Pancreas (tissue), 10 donors: ENCODE results near the gene ZNF804B. TPM values are rescaled to one million over a fixed set of nuclear protein-coding genes. Genes with fewer than 3 reads are reported as not detected.
"Not testable (repeated sequence)": the region's sequence is repeated elsewhere in the genome, so short reads cannot be mapped to it uniquely, and the experiment has no call there.

Experiments used
- ATAC-seq, 4 donors: fragments of 200-7000 bp; cut with Tn5 transposase; one replicate each; pipeline versions ENCODE4 v1.8.0 to v1.9.1; 2020; ENCODE audit warnings: mild to moderate bottlenecking in 4 of 4, moderate library complexity in 4 of 4
- DNase-seq, 6 donors: peaks; one replicate each; pipeline ENCODE4 v3.0.0-alpha.2; 2020
- FAIRE-seq: peaks from 2 replicates; lab custom pipeline; 2012; peaks lifted over from hg19 to GRCh38; lab: Jason Lieb, UNC
- H3K27ac ChIP-seq, 4 donors: fragments of 200-600 bp; sonication (generic); 1 replicate in 3 of 4; 2 replicates in 1 of 4; pipeline versions ENCODE4 v1.5.0 to v1.8.0; 2020
- H3K27me3 ChIP-seq, 4 donors: fragments of 200-600 bp; one replicate each; pipeline ENCODE4 v1.8.0; 2021
- H3K36me3 ChIP-seq, 3 donors: fragments of 200-600 bp; sonication (generic) in 1 of 3; one replicate each; pipeline versions ENCODE4 v1.5.0 to v1.8.0; 2020 to 2021
- H3K4me1 ChIP-seq, 3 donors: fragments of 200-600 bp; one replicate each; pipeline ENCODE4 v1.8.0; 2021
- H3K4me3 ChIP-seq, 4 donors: fragments of 200-600 bp; sonication (generic) in 2 of 4; one replicate each; pipeline versions ENCODE4 v1.5.0 to v1.8.0; 2020 to 2021
- H3K9me3 ChIP-seq, 4 donors: fragments of 200-600 bp; one replicate each; pipeline ENCODE4 v1.8.0; 2021
- WGBS, 2 donors: extraction: QIAGEN DNeasy Blood & Tissue Kit; methylation state at CpG; one replicate each; pipeline ENCODE4 v1.1.7; 2013; 5-methylcytosine and 5-hydroxymethylcytosine counted together
- intact Hi-C, 3 donors: fragments of 100-400 bp; cut with DNase I; formaldehyde crosslinking; loops; one replicate each; pipeline versions ENCODE4 v1.11.1 to v1.14.2; 2022
- polyA plus RNA-seq, 2 donors: library from polyadenylated mRNA; stranded (reverse); fragments of 200-250 nt; gene quantifications; one replicate each; pipeline ENCODE4 v1.2.3, GENCODE V29; 2013
- total RNA-seq, 6 donors: library from RNA; stranded (reverse); fragmentation: NEBNext Ultra II Directional in 4 of 6; extraction: Animal tissue kit (Norgen Biotek cat#: 25700) in 4 of 6; gene quantifications; one replicate each; pipeline versions ENCODE4 v1.2.1 to v1.2.4, GENCODE V29; 2021 to 2023
- TF ChIP-seq, protein P1 (sequence below), 4 donors: fragments of 200-600 bp; sonication (generic) in 3 of 4; IDR thresholded peaks; one replicate each; pipeline versions ENCODE4 v1.5.0 to v1.8.0; 2021; ENCODE audit warnings: antibody characterized with exemption in 4 of 4
- donor health status: healthy with polysubstance abuse.
- donor health status: DM: no; HTN: no; CAD: no; lungs with moderate emphysema.
- donor health status: DM: no; HTN: no; CAD: no.
- donor health status: control.
- donor health status: control.
- donor health status: Bipolar disorder and iron deficiency.
- donor health status: DM: yes; HTN: yes; CAD: no.
- donor health status: DM: no; HTN: no; CAD: no.
- donor health status: DM: no; HTN: no; CAD: no.
- donor health status: DM: yes; HTN: yes; CAD: no.

The ZNF804B gene
- total and polyA plus RNA-seq, 8 donors = 0.14 to 1.1 (median 0.42) TPM; not detected in 1

DNA sequence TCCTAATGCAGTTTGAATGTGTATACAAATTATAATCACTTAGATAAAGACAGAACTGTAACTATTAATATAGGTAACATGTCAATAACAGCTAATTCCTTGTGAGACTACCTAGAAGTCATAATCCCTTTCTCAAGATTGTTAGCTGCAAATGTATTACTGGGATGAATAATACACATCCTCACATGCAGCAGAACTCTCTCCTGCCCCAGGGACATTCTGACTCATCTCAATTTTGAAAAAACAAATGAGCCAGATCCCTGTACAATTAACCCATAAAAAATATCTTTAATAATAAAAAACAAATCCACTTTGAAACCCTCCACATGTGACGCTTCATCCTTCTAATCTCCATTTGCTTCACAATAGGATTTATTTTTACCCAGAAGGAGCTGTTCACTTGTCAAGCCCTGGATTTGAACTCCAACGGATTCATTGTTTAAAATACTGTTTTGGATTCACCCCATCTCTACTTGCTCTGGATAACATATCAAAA, 464.4 kb downstream of the ZNF804B start:
- H3K27me3 ChIP-seq = no peaks in the 10 kb centered on the region
- DNase-seq = no peak
- intact Hi-C loops = no loop called here
- WGBS, 2 donors = 46 to 61% methylated on average over 2 of the region's 2 CpGs
- peaks cover 0 to 5% (median 0%) of the 10 kb centered on the region in 3 donors for H3K4me1 ChIP-seq
- H3K9me3 ChIP-seq = no peaks in the 10 kb centered on the region
- no peak for FAIRE-seq
- no peaks in the 10 kb centered on the region for H3K36me3 ChIP-seq
- no peak for ATAC-seq
- H3K27ac ChIP-seq = no peak overlapping the region
- TF ChIP-seq, protein P1, sequence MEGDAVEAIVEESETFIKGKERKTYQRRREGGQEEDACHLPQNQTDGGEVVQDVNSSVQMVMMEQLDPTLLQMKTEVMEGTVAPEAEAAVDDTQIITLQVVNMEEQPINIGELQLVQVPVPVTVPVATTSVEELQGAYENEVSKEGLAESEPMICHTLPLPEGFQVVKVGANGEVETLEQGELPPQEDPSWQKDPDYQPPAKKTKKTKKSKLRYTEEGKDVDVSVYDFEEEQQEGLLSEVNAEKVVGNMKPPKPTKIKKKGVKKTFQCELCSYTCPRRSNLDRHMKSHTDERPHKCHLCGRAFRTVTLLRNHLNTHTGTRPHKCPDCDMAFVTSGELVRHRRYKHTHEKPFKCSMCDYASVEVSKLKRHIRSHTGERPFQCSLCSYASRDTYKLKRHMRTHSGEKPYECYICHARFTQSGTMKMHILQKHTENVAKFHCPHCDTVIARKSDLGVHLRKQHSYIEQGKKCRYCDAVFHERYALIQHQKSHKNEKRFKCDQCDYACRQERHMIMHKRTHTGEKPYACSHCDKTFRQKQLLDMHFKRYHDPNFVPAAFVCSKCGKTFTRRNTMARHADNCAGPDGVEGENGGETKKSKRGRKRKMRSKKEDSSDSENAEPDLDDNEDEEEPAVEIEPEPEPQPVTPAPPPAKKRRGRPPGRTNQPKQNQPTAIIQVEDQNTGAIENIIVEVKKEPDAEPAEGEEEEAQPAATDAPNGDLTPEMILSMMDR (IDR thresholded peaks at IDR 0.05) = no peak
- H3K4me3 ChIP-seq = no peak overlapping the region

DNA sequence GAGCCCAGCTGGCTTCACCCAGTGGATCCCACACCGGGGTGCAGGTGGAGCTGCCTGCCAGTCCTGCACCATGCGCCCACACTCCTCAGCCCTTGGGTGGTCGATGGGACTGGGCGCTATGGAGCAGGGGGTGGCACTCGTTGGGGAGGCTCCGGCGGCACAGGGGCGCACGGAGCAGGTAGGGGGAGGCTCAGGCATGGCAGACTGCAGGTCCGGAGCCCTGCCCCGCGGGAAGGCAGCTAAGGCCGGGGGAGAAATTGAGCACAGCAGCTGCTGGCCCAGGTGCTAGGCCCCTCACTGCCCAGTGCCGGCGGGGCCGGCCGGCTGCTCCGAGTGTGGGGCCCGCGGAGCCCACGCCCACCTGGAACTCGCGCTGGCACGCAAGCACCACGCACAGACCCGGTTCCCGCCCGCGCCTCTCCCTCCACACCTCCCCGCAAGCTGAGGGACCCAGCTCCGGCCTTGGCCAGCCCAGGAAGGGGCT, 469.2 kb downstream of the ZNF804B start:
- H3K36me3 ChIP-seq, FAIRE-seq, intact Hi-C loops, ATAC-seq, H3K27me3 ChIP-seq, H3K9me3 ChIP-seq, H3K4me3 ChIP-seq, H3K4me1 ChIP-seq, H3K27ac ChIP-seq: not testable (repeated sequence)
- WGBS, 2 donors = 91 to 93% methylated on average over 26 to 31 of the region's 31 CpGs
- DNase-seq = peak in 1 of 6 donors; percentile 55

DNA sequence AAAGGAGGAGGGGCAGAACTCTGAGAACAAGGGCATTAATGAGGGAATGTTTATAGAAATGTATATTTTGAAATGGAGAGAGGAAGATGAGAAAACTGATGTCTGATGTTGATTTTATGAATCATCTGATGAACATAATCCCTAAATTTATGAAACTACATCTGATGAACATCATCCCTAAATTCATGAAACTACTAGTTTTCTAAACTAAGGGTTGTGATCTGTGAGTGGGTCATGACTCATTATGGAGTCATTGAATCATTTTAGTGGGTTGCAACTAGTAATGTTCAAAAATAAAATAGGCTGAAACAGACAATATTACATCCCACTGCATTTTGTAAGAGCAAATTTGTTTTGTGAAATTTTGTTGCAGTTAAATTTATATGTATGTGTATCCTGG, 478.7 kb downstream of the ZNF804B start:
- Histone ChIP-seq H3K36me3 (no peaks in the 10 kb centered on the region), H3K4me1 (peaks cover 0 to 7% (median 1%) of the 10 kb centered on the region in 3 donors), H3K4me3 (no peak overlapping the region), H3K27ac (no peak overlapping the region), H3K27me3 (no peaks in the 10 kb centered on the region), H3K9me3 (no peaks in the 10 kb centered on the region)
- TF ChIP-seq, protein P1 (IDR thresholded peaks at IDR 0.05) = no peak
- intact Hi-C loops = no loop called here
- no peak for ATAC-seq
- DNase-seq = no peak
- no peak for FAIRE-seq

DNA sequence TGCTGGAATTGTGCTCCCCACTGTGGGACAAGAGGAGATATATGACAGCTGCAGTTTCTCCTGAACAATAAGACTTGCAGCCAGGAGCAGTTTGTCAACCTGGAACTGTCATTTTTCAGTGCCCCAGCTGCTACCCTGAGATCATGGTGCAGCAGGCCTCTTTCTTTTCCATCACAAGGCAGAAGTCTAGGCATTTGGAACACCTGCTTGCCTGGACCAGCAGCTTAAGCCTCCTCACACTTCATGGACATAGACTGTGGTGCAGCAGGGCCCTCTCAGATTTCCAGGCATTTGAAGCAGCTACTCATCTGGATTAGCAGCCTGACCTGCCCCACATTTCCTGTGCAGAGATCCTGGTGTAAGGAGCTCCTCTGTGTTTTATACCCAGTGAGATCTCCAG, 486.7 kb downstream of the ZNF804B start:
- H3K36me3 ChIP-seq = no peaks in the 10 kb centered on the region
- H3K9me3 ChIP-seq = no peaks in the 10 kb centered on the region
- H3K4me1 ChIP-seq = peaks cover 0 to 11% (median 4%) of the 10 kb centered on the region in 3 donors
- TF ChIP-seq, protein P1 (IDR thresholded peaks at IDR 0.05) = no peak
- H3K4me3 ChIP-seq = no peak overlapping the region
- FAIRE-seq = no peak
- no peak overlapping the region for H3K27ac ChIP-seq
- intact Hi-C loops = no loop called here
- DNase-seq = no peak
- no peak for ATAC-seq
- H3K27me3 ChIP-seq = no peaks in the 10 kb centered on the region

DNA sequence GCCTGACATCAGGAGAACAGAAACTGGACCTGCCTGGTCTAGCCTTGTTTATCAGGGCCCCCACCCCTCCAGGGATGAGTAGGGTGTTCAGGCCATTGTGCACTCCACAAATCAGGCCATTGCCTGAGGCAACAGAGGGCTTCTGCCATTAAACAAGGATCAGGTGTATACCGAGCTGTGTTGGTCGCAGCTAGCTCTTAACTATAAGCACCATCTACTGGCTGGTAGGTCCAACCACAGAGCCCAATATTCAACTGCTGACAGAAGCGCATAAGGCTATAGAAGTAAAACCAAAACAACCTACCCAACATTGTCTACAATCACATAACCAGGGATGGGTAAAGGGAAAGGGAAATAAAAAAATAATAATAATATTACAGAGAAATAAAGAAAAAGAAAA, 487.7 kb downstream of the ZNF804B start:
- intact Hi-C loops = no loop called here
- Histone ChIP-seq H3K9me3 (no peaks in the 10 kb centered on the region), H3K36me3 (no peaks in the 10 kb centered on the region), H3K27ac (no peak overlapping the region), H3K4me1 (peaks cover 0 to 11% (median 0%) of the 10 kb centered on the region in 3 donors), H3K4me3 (no peak overlapping the region), H3K27me3 (no peaks in the 10 kb centered on the region)
- no peak for ATAC-seq
- WGBS, 2 donors = 93 to 94% methylated on average over 3 of the region's 3 CpGs
- no peak for FAIRE-seq
- DNase-seq = peak in 1 of 6 donors; percentile 9
- TF ChIP-seq, protein P1 (IDR thresholded peaks at IDR 0.05) = no peak
